Stimulated activated CD8-positive, alpha-beta memory T cell treated with anti-CD3 and anti-CD28 coated beads, Interleukin-4, amount 100 ng/mL, for 4 hours (primary cell): Measurements from ENCODE around the gene SH3BGRL3.

Experiments
- DNase-seq, 2 donors: peaks; one replicate each; pipeline ENCODE4 v3.0.0-alpha.2; 2020; ENCODE audit warnings: low read depth in 2 of 2, low spot score in 1 of 2

The SH3BGRL3 gene

DNA sequence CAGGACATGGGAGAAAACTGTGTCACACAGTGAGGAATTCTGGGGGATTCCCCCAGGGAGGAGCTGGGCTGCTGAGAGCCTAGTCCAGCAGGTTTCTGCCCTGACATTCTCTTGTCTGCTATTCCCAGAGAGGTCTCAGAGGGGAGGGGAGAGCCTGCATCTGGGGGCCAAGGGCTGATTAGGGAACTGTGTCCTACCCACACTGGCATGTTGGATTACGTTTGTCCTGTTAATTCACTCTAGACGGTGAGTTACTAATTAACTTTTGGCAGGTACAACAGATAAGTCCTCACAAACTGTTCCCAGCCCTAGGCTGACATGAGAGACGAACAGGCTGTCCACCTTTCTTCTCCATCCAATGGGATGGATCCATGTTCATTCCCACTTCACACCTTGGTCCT, 2.6 kb upstream of the SH3BGRL3 start:
- no peak for DNase-seq

- no peak for DNase-seq
Observed at GRCh38 chr1:26277719-26278118, 2.2 kb upstream of the SH3BGRL3 start.

DNA sequence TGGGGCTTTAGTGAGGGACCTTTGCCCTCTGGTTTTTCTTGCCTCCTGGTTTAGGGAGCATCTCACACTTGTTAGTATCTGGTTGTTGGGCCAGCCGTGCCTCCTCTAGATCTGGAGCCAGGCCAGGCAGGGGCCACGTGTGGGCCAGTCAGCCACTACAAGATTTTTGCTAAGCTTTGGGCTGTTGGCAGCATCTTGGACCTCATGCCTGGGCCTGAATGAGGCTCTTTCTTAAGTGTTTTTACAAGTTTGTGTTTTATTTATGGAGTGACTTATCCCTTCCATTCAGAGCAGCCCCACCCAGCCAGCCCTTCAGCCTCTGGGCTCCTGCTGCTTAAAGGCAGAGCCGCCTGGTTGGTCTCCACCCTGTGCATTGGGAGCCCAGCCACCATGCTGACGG, 1.6 kb upstream of the SH3BGRL3 start:
- no peak for DNase-seq

DNA sequence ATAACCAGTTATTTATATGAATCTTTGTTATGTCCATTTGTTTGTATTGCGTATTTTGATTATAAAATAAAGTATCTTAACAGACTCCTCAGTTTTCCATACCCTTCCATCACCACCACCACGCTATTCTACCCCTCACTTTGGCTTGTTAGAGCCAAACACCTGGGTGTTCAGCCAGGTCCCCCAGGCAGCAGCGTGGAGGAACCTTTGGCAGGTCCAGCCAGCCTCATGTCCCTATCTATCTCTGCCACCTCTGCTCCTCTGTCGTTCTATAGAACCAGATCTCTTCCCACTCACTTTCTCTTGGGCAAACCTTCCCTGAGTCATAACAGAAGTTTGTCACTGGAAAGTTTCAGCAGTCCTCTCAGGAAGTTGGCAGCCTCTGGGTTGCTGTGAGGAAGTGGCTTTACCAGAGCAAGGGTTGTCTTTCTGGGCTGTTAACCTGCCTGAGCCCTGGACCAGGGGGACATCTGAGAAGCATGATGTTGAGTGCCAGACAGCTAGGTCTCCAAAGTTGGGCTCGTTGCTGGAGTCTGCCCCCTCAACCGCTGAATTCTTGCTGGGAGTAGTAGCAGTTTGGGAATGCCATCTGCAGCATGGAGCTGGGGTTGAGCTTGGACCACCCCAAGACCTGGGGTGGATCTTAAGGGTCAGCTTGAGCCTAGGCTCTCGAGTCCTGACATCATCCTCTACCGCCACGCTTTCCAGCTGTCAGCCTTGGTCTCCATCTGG, 996 bp upstream of the SH3BGRL3 start:
- no peak for DNase-seq

GRCh38 chr1:26280333-26281042, 602 bp downstream of the SH3BGRL3 start:
- no peak for DNase-seq

- no peak for DNase-seq
Observed at GRCh38 chr1:26281091-26281958, 1.4 kb downstream of the SH3BGRL3 start.

DNA sequence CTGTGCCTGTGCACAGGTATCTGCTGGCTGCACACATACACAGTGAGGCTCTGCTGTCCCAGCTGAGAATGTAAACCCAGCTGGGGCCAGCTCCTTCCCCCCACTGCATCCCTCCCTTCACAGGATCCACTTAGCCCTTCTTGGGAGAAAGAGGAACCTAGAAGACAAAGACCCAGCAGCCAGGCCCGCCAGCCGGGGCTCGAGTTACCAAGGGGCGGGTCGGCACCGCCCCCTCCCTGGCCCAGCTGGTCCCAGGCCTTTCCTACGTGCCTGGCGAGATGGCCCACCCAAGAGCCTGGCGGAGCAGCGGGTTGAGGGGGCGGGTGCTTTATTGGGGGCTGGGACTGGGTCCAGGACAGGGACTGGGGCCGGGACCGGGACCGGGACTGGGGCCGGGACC, 2.1 kb downstream of the SH3BGRL3 start:
- DNase-seq: no peak

- no peak for DNase-seq
Observed at GRCh38 chr1:26282401-26282918, 2.6 kb downstream of the SH3BGRL3 start.

- DNase-seq: no peak
Observed at GRCh38 chr1:26283279-26283853, 3.5 kb downstream of the SH3BGRL3 start.

- no peak for DNase-seq
Observed at GRCh38 chr1:26283871-26284596, 4.1 kb downstream of the SH3BGRL3 start.

DNA sequence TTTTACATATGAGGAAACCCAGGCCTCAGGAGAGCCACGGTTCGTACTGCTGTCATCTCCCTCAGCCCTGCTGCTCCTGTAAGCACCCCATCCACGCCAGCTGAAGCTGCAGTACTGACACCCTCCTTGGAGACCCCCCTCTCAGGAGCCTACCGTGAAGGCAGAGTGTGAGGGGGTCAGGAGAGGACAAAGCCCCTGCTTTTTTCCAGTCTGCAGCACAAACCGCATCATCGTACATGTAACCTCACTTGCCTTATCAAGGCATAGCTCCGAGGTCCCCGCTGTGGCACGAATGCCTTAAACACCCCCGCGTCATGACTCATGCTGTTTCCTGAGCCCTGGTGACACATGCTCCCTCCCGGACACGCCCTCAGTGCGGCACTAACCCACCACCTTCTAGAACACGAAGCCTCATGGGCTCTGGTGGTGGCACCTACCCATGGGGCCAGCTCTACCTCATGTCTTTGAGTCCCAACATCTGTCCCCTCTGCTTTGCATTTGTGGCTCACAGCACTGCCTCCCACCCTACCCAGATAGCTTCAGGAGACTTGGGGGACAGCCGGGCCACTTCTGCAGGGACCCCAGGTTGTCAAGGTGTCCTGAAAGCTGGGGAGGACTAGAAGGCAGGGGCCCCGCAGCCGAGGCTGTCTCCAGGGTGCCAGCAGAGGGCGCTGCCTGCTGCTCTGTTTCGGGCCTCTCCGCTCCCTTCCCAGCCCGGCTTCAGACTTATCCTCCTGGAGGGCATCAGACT, 4.9 kb downstream of the SH3BGRL3 start:
- peak; percentile 95 to 97 for DNase-seq

DNA sequence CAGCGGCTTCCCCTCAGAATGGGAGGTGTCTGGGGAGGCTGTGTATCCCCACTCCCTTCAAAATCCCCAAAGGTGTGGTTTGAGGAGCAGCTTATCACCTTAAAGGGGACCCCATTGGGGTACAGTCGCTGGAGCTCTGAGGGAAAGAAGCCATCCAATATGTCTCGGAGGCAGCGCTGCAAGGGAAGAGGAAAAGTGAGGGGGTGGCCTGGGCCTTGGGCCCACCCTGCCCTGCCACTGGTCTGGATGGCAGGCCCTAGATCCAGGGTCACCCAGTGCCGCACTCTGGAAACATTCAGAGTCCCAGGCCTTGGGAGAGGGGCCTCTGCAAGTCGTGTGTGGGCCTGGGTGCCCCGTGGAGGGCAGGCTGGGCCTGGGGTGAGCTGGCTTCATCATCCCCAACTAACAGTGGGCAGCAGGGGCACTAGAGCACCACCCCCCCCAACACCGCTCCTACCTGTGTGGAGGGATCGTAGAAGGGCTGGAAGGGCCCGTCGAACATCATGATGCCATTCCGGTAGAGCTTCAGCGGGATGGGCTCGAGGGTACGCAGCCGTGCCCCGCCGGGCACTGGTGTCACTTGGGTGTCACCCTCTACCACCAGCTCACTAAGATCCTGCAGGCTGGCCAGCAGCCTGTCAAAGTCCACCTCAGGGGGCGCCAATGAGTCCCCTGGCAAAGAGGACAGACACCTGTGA, 5.6 kb downstream of the SH3BGRL3 start:
- DNase-seq: no peak

- DNase-seq: no peak
Observed at GRCh38 chr1:26286064-26286416, 6.2 kb downstream of the SH3BGRL3 start.

- DNase-seq: no peak
Observed at GRCh38 chr1:26287033-26287711, 7.3 kb downstream of the SH3BGRL3 start.

DNA sequence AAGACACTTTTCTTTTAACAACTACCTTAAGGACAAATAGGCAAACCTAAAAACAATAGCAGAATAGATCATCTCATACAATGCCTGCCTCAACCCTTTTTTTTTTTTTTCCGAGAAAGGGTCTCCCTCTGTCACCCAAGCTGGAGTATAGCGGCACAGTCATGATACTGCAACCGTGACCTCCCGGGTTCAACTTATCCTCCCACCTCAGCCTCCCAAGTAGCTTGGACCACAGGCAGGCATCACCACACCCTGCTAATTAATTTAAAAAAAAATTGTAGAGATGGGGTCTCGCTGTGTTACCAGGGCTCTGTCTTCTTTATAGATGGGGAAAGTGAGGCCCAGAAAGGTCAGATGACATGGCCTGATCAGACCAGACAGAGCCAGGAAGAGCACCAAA, 7.9 kb downstream of the SH3BGRL3 start:
- no peak for DNase-seq

DNA sequence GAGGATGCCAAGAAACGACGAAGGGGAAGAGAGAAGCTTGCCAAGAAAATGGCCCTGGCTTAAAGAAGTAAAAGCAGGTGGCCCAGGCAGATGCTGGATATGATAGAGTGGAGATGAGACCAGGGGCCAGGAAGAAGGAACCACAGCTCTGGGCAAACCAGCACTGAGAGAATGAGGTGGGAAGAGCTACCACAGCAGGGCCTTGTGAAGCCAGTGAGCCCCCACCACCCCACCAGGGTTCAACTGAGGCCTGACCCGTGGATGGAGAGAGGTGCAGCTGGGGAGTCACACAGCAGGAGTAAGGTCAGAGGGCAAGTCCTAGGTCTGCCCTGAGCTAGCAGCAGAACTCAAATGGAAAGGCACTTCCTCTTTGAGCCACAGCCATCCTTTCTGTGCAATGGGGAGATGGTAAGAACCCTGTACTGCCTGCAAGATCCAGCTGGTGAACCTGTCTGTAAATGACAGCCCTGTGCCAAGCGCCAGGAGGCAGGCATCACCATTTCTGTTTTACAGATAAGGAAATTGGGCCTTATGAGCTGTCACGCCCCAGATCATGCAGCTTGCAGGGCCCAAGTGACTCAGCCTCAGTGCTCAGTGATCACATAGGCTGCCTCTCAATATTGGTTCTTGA, 8.5 kb downstream of the SH3BGRL3 start:
- peak; percentile 50 to 51 for DNase-seq

DNA sequence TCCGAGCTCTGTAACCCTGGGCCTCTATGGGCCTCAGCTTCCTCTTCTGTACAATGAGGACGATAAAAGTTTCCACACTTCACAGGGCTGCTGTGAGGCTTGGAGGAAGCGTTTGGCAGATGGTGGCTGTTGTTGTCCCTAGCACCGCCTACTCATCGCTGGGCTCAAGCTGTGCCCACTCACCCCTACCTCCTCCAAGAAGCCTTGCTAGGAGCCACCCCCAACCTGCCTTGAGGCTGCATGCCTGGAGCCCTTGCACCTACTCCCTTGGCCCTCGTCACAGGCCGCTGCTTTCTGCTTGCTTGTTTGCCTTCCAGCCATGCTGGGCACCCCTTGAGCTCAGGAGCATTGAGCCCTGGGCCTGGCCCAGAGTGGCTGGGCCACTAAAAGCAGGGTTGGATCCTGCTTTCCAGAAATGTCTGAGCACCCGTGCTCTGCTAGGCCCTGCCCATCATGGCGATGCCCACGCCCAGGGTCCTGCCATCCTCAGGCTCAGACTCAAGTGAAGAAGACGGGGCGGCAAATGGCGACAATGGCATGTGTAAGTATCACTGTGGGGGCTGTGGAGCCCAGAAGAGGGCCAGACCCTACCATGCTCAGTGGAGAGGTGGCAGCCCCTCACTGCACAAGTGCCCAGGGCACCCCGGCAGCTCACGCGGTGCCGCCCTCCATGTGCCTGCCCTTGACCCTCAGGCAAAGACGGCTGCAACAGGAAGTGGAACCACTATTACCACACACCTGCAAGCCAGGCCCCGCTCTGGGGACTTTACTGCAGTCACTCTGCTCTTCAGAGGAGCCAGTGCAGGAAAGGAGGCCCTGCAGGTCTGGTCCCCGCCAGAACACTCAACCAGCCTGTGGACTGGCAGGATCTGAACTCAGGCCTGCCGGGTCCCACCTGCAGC, 9.5 kb downstream of the SH3BGRL3 start:
- no peak for DNase-seq
